PC-9 (cell line): Measurements from ENCODE around the gene DHRS7C.

Experiments used
- CTCF ChIP-seq: fragments of 200-600 bp; sonication (generic); conservative IDR thresholded peaks from 2 replicates; pipeline ENCODE4 v1.6.1; 2017; ENCODE audit warnings: mixed run types, antibody characterized with exemption, mild to moderate bottlenecking, moderate library complexity
- EZH2 ChIP-seq: fragments of 200-600 bp; sonication (generic); IDR thresholded peaks from 2 replicates; pipeline ENCODE4 v1.8.0; 2017; ENCODE audit warnings: antibody characterized with exemption, low read depth

- TF ChIP-seq CTCF (no peak), EZH2 (no peak)
Observed at GRCh38 chr17:9792181-9792840, 919 bp upstream of the DHRS7C start.
